ENCODE measurements around the gene MORF4L1.

MORF4L1 gene

GRCh38 chr15:78878356-78878755 lies 5.7 kb downstream of the MORF4L1 start:
- Histone ChIP-seq H3K9ac (ENCODE audit: low read length) (peak overlapping the region; percentile 98), H3K9me2 (replicated peaks; ENCODE audit: insufficient read depth, low read length) (no peaks in the 10 kb centered on the region), H3K27ac (ENCODE audit: low read depth, low read length) (peak overlapping the region; percentile 19; the same call in 1 of the 2 replicates), H3K4me2 (ENCODE audit: low read depth, low read length, poor library complexity, severe bottlenecking) (peak overlapping the region; percentile 81), H4K20me1 (ENCODE audit: low read depth, low read length) (peaks cover 65% of the 10 kb centered on the region), H3K27me3 (ENCODE audit: low read length) (no peaks in the 10 kb centered on the region), H3F3A (ENCODE audit: insufficient read depth) (peaks cover 24% of the 10 kb centered on the region), H3K36me3 (ENCODE audit: low read length) (peaks cover 36% of the 10 kb centered on the region), H3K79me2 (ENCODE audit: insufficient read depth, low read length) (peaks cover 100% of the 10 kb centered on the region), H3K4me3 (ENCODE audit: insufficient read depth, low read length, poor library complexity, severe bottlenecking) (peak overlapping the region; percentile 97), H2AFZ (ENCODE audit: low read depth, low read length, severe bottlenecking) (no peak overlapping the region), H3K9me3 (ENCODE audit: insufficient read depth, low read length) (no peaks in the 10 kb centered on the region)
- TF ChIP-seq EZH2phosphoT487 (conservative IDR thresholded peaks at IDR 0.05; ENCODE audit: low read length) (no peak), CTCF (IDR thresholded peaks at IDR 0.05; ENCODE audit: insufficient read depth, low read length, poor library complexity, severe bottlenecking) (no peak)

GRCh38 chr15:78879517-78880241 lies 7.0 kb downstream of the MORF4L1 start:
- H3K9ac ChIP-seq (ENCODE audit: low read length) = no peak overlapping the region
- H4K20me1 ChIP-seq (ENCODE audit: low read depth, low read length) = peaks cover 70% of the 10 kb centered on the region
- H3K36me3 ChIP-seq (ENCODE audit: low read length) = peaks cover 41% of the 10 kb centered on the region
- H3K4me2 ChIP-seq (ENCODE audit: low read depth, low read length, poor library complexity, severe bottlenecking) = peak overlapping the region; percentile 81
- no peak overlapping the region for H2AFZ ChIP-seq (ENCODE audit: low read depth, low read length, severe bottlenecking)
- TF ChIP-seq EZH2phosphoT487 (conservative IDR thresholded peaks at IDR 0.05; ENCODE audit: low read length) (no peak), CTCF (IDR thresholded peaks at IDR 0.05; ENCODE audit: insufficient read depth, low read length, poor library complexity, severe bottlenecking) (no peak)
- H3K27me3 ChIP-seq (ENCODE audit: low read length) = no peaks in the 10 kb centered on the region
- H3K4me3 ChIP-seq (ENCODE audit: insufficient read depth, low read length, poor library complexity, severe bottlenecking) = no peak overlapping the region
- H3K27ac ChIP-seq (ENCODE audit: low read depth, low read length) = 0 out of 2 replicates have a peak overlapping the region, but pooled peaks have one; percentile 0
- no peaks in the 10 kb centered on the region for H3K9me2 ChIP-seq (replicated peaks; ENCODE audit: insufficient read depth, low read length)
- H3K79me2 ChIP-seq (ENCODE audit: insufficient read depth, low read length) = peaks cover 99% of the 10 kb centered on the region
- H3F3A ChIP-seq (ENCODE audit: insufficient read depth) = peaks cover 14% of the 10 kb centered on the region
- no peaks in the 10 kb centered on the region for H3K9me3 ChIP-seq (ENCODE audit: insufficient read depth, low read length)

DNA sequence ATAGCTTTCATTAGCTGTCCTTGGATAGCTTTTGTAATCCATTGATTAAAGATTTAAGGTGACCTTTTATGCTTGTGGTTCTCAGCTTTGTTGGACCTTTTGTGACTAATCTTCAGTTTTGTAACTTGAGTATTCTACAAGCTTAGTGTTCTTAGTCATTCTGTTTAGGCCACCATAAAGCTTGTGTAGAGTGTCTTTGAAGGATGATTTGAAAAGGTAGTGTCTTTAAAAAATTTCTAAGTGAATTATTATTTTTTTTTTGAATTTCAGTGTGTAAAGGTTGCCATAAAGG lies 7.5 kb downstream of the MORF4L1 start:
- peaks cover 45% of the 10 kb centered on the region for H3K36me3 ChIP-seq (ENCODE audit: low read length)

More for the DNA sequence above, 7.5 kb downstream of the MORF4L1 start:
- Histone ChIP-seq H2AFZ (ENCODE audit: low read depth, low read length, severe bottlenecking) (no peak overlapping the region), H3K27me3 (ENCODE audit: low read length) (no peaks in the 10 kb centered on the region), H3K9me2 (replicated peaks; ENCODE audit: insufficient read depth, low read length) (no peaks in the 10 kb centered on the region), H3K9ac (ENCODE audit: low read length) (no peak overlapping the region), H3F3A (ENCODE audit: insufficient read depth) (peaks cover 12% of the 10 kb centered on the region; the same call in 1 of the 2 replicates), H3K27ac (ENCODE audit: low read depth, low read length) (0 out of 2 replicates have a peak overlapping the region, but pooled peaks have one; percentile 0), H3K4me3 (ENCODE audit: insufficient read depth, low read length, poor library complexity, severe bottlenecking) (no peak overlapping the region), H4K20me1 (ENCODE audit: low read depth, low read length) (peaks cover 70% of the 10 kb centered on the region), H3K4me2 (ENCODE audit: low read depth, low read length, poor library complexity, severe bottlenecking) (peak overlapping the region; percentile 7), H3K79me2 (ENCODE audit: insufficient read depth, low read length) (peaks cover 99% of the 10 kb centered on the region), H3K9me3 (ENCODE audit: insufficient read depth, low read length) (no peaks in the 10 kb centered on the region)
- no peak for TF ChIP-seq CTCF (IDR thresholded peaks at IDR 0.05; ENCODE audit: insufficient read depth, low read length, poor library complexity, severe bottlenecking)
- no peak for TF ChIP-seq EZH2phosphoT487 (conservative IDR thresholded peaks at IDR 0.05; ENCODE audit: low read length)

Measured in SU-DHL-6 (cell line).